ENCODE data around the gene HBP1. TPM values are rescaled to one million over a fixed set of nuclear protein-coding genes. Genes with fewer than 3 reads are reported as not detected.

HBP1 gene
- total RNA-seq, 4 donors from 2014 or later, result 59.5 to 170 (median 88.3) TPM

DNA sequence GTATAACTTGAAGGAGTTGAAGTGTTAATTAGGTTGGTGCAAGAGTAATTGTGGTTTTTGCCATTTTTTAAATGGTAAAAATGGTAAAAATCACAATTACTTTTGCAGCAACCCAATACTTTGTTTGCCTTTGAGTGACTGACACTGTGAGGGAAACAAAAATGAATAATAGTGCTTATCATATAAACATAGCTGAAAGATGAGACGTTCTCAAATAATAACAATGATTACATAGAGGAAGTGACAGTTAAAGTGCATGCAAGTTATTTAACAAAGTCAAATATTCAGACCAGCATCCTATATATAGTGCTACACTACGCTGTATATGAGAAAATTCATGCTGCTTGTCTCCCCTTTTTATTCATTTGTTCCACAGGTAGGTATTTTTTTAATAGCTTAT, 4.7 kb upstream of the HBP1 start:
- no peak for DNase-seq
- in situ Hi-C loops (cut with MboI; ENCODE audit: low pct_ligation_motif_present in 1 of 4, low pct_unique_long_range_greater_than_20kb in 1 of 4, low sequenced_read_pairs in 3 of 4) (no loop called here), intact Hi-C loops (cut with DNase I; ENCODE audit: low total_unique reads) (no loop called here)
- whole genome bisulfite sequencing, 2 donors (ENCODE audit: low coverage in 1 of 2), result 53 to 64% methylated on average over 2 of the region's 2 CpGs
- Histone ChIP-seq H3K4me1 (peaks cover 0 to 5% (median 0%) of the 10 kb centered on the region in 4 donors), H3K9me3 (no peaks in the 10 kb centered on the region), H3K4me3 (no peak overlapping the region), H3K27ac (no peak overlapping the region), H3K36me3 (no peaks in the 10 kb centered on the region), H3K27me3 (no peaks in the 10 kb centered on the region)
- no peak for TF ChIP-seq EP300 (IDR thresholded peaks at IDR 0.05; ENCODE audit: low read depth)
- no peak for TF ChIP-seq POLR2AphosphoS5 (IDR thresholded peaks at IDR 0.05)
- no peak for TF ChIP-seq POLR2A (IDR thresholded peaks at IDR 0.05)
- TF ChIP-seq, protein P1, sequence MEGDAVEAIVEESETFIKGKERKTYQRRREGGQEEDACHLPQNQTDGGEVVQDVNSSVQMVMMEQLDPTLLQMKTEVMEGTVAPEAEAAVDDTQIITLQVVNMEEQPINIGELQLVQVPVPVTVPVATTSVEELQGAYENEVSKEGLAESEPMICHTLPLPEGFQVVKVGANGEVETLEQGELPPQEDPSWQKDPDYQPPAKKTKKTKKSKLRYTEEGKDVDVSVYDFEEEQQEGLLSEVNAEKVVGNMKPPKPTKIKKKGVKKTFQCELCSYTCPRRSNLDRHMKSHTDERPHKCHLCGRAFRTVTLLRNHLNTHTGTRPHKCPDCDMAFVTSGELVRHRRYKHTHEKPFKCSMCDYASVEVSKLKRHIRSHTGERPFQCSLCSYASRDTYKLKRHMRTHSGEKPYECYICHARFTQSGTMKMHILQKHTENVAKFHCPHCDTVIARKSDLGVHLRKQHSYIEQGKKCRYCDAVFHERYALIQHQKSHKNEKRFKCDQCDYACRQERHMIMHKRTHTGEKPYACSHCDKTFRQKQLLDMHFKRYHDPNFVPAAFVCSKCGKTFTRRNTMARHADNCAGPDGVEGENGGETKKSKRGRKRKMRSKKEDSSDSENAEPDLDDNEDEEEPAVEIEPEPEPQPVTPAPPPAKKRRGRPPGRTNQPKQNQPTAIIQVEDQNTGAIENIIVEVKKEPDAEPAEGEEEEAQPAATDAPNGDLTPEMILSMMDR (IDR thresholded peaks at IDR 0.05), result no peak

DNA sequence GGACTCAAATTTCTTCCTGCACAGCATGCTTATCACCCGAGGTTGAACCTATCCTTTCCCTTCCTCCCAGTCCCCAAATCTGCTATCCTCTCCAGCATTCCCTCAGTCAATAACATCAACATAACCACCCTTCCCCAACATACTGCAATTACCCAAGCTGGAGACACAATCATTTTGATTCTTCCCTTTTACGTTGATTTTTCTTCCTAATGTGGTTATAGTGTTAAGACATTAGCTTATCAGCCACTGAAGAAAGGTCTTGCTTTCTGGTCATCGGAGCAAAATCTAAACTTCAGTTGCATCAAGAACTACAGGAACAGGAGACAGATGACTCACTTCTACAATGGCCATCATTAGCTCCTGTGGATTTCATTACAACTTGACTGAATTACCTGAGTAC, 3.5 kb upstream of the HBP1 start:
- Histone ChIP-seq H3K9me3 (no peaks in the 10 kb centered on the region), H3K4me1 (peaks cover 0 to 10% (median 3%) of the 10 kb centered on the region in 4 donors), H3K27ac (no peak overlapping the region), H3K27me3 (no peaks in the 10 kb centered on the region), H3K36me3 (no peaks in the 10 kb centered on the region), H3K4me3 (no peak overlapping the region)
- no peak for DNase-seq
- 72 to 77% methylated on average over 3 of the region's 3 CpGs for WGBS, 2 donors (ENCODE audit: low coverage in 1 of 2)
- intact Hi-C loops (cut with DNase I; ENCODE audit: low total_unique reads), result no loop called here
- no peak for TF ChIP-seq POLR2AphosphoS5 (IDR thresholded peaks at IDR 0.05)
- TF ChIP-seq, protein P1 (IDR thresholded peaks at IDR 0.05), result no peak
- TF ChIP-seq EP300 (IDR thresholded peaks at IDR 0.05; ENCODE audit: low read depth), result no peak
- TF ChIP-seq POLR2A (IDR thresholded peaks at IDR 0.05), result no peak
- in situ Hi-C loops (cut with MboI; ENCODE audit: low pct_ligation_motif_present in 1 of 4, low pct_unique_long_range_greater_than_20kb in 1 of 4, low sequenced_read_pairs in 3 of 4), result no loop called here

DNA sequence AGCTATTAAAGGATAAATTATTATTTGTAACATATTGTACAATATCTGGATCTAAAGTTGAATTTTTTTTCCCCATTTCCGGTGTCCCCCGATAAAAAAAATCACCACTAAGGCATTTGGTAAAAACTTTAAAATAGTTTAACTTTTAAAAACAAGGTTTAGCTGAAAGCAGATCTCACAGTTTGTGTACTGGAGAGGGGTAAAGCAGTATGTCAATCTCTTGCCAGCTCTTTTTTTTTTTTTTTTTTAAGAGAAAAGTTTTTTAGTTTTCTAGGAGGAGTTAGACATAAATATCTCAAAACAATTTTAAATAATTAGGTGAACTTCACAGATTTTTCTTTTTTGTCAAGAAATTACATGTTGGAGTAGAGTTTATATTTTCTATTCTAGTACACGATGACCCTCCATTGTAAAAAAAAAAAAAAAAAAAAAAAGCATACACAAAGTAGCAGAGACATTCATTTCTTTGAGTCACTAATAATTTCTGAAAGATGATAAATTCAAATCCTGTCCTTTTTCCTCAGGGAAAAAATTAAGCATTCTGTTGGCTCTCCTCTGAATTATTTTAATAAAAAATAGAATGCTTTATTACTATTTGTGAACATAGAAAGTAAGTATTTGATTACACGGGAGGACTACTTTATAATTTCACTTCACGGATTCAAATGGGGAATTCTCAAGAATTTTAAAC, 1.9 kb upstream of the HBP1 start:
- in situ Hi-C loops (cut with MboI; ENCODE audit: low pct_ligation_motif_present in 1 of 4, low pct_unique_long_range_greater_than_20kb in 1 of 4, low sequenced_read_pairs in 3 of 4) (no loop called here), intact Hi-C loops (cut with DNase I; ENCODE audit: low total_unique reads) (no loop called here)
- Histone ChIP-seq H3K9me3 (no peaks in the 10 kb centered on the region), H3K27ac (peak overlapping the region; percentile 91 to 98 (median 98)), H3K4me3 (peak overlapping the region in 3 of 4 donors; percentile 39 to 92 (median 51)), H3K4me1 (peaks cover 0 to 24% (median 7%) of the 10 kb centered on the region in 4 donors), H3K36me3 (no peaks in the 10 kb centered on the region), H3K27me3 (no peaks in the 10 kb centered on the region)
- no peak for DNase-seq
- 24 to 41% methylated on average over 5 of the region's 5 CpGs for WGBS, 2 donors (ENCODE audit: low coverage in 1 of 2)
- TF ChIP-seq, protein P1 (IDR thresholded peaks at IDR 0.05), result no peak
- no peak for TF ChIP-seq POLR2A (IDR thresholded peaks at IDR 0.05)
- no peak for TF ChIP-seq POLR2AphosphoS5 (IDR thresholded peaks at IDR 0.05)
- TF ChIP-seq EP300 (IDR thresholded peaks at IDR 0.05; ENCODE audit: low read depth), result no peak

DNA sequence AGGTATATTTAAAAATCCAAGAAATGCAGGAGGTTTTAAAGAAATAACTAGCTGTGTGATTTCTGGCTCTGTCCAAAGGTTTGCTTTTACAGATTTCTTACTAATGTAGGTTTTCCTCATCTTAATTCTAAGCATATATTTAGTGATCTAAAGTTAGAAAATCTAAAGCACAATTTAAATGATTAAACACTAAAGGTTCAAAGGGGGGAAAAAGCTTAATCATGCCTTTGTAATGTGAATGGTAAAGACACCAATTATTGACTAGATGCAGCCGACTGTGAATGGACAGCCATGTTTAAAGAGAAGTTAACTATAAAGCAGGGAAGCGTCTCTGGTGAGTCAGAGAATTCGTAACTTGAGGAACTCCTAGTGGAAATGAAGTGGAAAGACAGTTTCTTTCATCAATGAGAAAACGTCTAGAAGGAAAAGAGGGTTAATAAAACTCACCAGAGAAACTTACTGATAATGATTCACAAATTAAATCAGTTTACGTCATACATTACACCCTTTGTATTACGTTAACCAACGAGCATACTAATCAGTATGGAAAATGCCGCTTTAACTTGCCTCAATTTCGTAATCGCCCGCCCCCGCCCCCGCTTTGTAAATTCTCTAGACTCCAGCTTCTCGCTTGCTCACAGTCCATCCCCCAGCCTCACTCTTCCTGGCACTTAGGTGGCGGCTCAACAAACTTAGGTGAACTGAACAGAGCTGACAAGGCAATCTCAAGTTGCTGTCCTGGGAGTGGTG, 1.1 kb upstream of the HBP1 start:
- intact Hi-C loops (cut with DNase I; ENCODE audit: low total_unique reads), result no loop called here
- peaks cover 0 to 31% (median 9%) of the 10 kb centered on the region in 4 donors for H3K4me1 ChIP-seq
- peak overlapping the region; percentile 91 to 98 (median 98) for H3K27ac ChIP-seq
- peak overlapping the region; percentile 36 to 92 (median 45) for H3K4me3 ChIP-seq
- DNase-seq, result no peak
- no peak for TF ChIP-seq POLR2A (IDR thresholded peaks at IDR 0.05)
- TF ChIP-seq EP300 (IDR thresholded peaks at IDR 0.05; ENCODE audit: low read depth), result no peak
- TF ChIP-seq, protein P1 (IDR thresholded peaks at IDR 0.05), result peak; percentile 49 to 80 (median 56)
- no peak for TF ChIP-seq POLR2AphosphoS5 (IDR thresholded peaks at IDR 0.05)
- no peaks in the 10 kb centered on the region for H3K27me3 ChIP-seq
- no peaks in the 10 kb centered on the region for H3K36me3 ChIP-seq
- H3K9me3 ChIP-seq, result no peaks in the 10 kb centered on the region
- 1% methylated on average over 15 of the region's 15 CpGs for WGBS, 2 donors (ENCODE audit: low coverage in 1 of 2)
- in situ Hi-C loops (cut with MboI; ENCODE audit: low pct_ligation_motif_present in 1 of 4, low pct_unique_long_range_greater_than_20kb in 1 of 4, low sequenced_read_pairs in 3 of 4), result no loop called here
